VCaP (cell line): Measurements from ENCODE around the gene GDPD1.
"Not testable (repeated sequence)": the region's sequence is repeated elsewhere in the genome, so short reads cannot be mapped to it uniquely, and the experiment has no call there.

Experiments
- H3K27ac ChIP-seq: fragments of 450-650 bp; 2 replicates; pipeline ENCODE4 v1.5.1; 2017
- TF ChIP-seq, protein P1 (sequence below): fragments of 450-650 bp; conservative IDR thresholded peaks from 2 replicates; pipeline ENCODE4 v1.5.1; 2017; ENCODE audit warnings: mild to moderate bottlenecking, moderate library complexity

GDPD1 gene

GRCh38 chr17:59219992-59220327 lies 351 bp upstream of the GDPD1 start:
- TF ChIP-seq, protein P1, sequence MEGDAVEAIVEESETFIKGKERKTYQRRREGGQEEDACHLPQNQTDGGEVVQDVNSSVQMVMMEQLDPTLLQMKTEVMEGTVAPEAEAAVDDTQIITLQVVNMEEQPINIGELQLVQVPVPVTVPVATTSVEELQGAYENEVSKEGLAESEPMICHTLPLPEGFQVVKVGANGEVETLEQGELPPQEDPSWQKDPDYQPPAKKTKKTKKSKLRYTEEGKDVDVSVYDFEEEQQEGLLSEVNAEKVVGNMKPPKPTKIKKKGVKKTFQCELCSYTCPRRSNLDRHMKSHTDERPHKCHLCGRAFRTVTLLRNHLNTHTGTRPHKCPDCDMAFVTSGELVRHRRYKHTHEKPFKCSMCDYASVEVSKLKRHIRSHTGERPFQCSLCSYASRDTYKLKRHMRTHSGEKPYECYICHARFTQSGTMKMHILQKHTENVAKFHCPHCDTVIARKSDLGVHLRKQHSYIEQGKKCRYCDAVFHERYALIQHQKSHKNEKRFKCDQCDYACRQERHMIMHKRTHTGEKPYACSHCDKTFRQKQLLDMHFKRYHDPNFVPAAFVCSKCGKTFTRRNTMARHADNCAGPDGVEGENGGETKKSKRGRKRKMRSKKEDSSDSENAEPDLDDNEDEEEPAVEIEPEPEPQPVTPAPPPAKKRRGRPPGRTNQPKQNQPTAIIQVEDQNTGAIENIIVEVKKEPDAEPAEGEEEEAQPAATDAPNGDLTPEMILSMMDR = no peak
- peak overlapping the region; percentile 97 for H3K27ac ChIP-seq

DNA sequence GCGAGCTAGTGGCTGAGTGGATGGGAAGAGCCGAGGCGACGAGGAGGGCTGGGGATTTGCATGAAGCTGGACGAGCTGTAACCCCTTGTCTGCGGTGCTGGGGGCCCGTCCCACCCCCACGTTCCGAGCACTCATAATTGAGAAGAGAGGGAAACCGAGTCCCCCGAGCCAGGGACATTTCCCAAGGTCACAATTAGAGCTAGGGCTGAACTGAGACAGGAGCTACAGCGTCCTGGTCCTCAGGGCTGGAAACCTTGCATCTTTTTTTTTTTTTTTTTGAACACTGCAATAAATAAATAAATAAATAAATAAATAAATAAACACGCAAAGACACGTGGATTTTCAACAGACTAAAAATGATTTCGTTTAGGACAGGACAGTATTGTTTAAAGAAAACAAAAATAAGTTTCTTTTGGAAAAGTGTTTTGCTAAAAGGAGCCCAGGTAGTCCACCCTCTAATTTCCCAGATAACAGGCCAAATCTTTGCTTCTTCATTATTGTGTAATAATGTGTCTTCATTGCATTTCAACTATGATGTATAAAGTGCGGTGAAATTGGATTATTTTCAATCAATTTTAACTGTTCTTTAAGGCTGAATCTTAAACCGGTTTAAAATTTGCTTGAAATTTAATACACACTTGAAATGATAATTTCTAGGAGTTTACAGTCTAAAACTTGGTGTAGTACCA lies 992 bp downstream of the GDPD1 start:
- H3K27ac ChIP-seq = peak overlapping the region; percentile 97
- TF ChIP-seq, protein P1 = no peak

GRCh38 chr17:59223813-59224212 lies 3.5 kb downstream of the GDPD1 start:
- TF ChIP-seq, protein P1 = no peak
- no peak overlapping the region for H3K27ac ChIP-seq

DNA sequence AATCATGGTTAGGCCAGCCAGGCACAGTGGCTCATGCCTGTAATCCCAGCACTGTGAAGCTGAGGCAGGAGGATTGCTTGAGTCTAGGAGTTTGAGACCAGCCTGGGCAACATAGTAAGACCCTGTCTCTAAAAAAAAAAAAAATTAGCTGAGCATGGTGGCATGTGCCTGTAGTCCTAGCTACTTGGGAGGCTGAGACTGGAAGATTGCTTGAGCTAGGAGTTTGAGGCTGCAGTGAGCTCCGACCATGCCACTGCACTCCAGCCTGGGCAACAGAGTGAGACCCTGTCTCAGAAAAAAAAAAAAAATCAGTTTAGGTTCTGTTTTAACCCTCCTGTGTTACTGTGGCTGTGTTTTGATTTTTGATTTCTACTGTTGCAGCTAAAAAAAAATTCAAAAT lies 8.3 kb downstream of the GDPD1 start:
- not testable (repeated sequence) for H3K27ac ChIP-seq

DNA sequence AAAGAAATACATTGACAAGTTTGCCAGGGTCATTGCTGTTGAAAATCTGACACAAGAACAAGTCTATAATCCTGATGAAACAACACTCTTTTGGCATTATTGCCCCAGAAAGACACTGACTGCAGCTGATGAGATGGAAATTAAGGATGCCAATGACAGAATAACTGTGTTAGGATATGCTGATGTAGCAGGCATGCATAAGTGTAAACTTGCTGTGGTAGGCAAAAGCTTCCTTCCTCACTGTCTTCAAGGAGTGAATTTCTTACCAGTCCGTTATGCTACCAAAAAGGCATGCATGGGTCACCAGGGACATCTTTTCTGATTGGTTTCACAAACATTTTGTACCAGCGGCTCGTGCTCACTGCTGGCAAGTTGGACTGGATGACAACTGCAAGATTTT lies 10.5 kb downstream of the GDPD1 start:
- TF ChIP-seq, protein P1 = no peak
- no peak overlapping the region for H3K27ac ChIP-seq

GRCh38 chr17:59234631-59235030 lies 14.3 kb downstream of the GDPD1 start:
- no peak overlapping the region for H3K27ac ChIP-seq
- TF ChIP-seq, protein P1 = no peak

DNA sequence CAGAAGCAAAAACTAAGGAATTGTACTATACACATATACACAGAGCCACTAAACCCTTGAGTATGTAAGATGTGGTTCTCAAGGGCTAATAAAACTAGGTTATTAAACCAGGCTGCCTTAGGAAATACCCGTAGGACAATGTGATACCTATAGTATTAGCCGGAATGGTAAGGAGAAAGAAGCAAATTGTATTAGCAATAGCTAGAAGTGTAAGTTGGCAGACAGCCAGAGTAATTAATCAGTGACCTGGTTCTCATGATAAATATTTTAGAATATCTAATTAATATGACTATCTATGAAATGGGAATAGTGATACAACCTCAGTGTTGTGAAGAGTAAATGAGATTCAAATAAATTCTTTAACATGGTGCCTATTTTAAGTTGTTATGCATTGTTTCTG lies 18.6 kb downstream of the GDPD1 start:
- TF ChIP-seq, protein P1 = no peak
- 0 out of 2 replicates have a peak overlapping the region, but pooled peaks have one; percentile 2 for H3K27ac ChIP-seq

GRCh38 chr17:59244081-59244480 lies 23.8 kb downstream of the GDPD1 start:
- H3K27ac ChIP-seq = no peak overlapping the region
- TF ChIP-seq, protein P1 = no peak
